22Rv1 (cell line): ENCODE measurements around the gene AGTRAP.

Experiments used
- CTCF ChIP-seq: fragments of 450-650 bp; IDR thresholded peaks from 2 replicates; pipeline ENCODE4 v1.5.1; 2017; ENCODE audit warnings: mild to moderate bottlenecking
- ZFX ChIP-seq: fragments of 450-650 bp; IDR thresholded peaks from 2 replicates; pipeline ENCODE4 v1.6.1; 2017; ENCODE audit warnings: antibody characterized with exemption, borderline replicate concordance

- TF ChIP-seq CTCF (no peak), ZFX (no peak)
Measured at GRCh38 chr1:11697188-11697892, 38.6 kb upstream of the AGTRAP start.
